GM18505 (cell line): ENCODE data around the gene SSPN.

ENCODE experiments used
- ATAC-seq: cut with Tn5 transposase; IDR thresholded peaks from one replicate; pipeline ENCODE4 v1.9.1; 2021; ENCODE audit not compliant: unreplicated experiment
- POLR2A ChIP-seq: IDR thresholded peaks from 4 replicates; pipeline ENCODE4 v1.6.1; 2011; ENCODE audit warnings: borderline replicate concordance; ENCODE audit not compliant: insufficient read depth, insufficient read length; ENCODE audit errors: extremely low read depth

Gene SSPN

DNA sequence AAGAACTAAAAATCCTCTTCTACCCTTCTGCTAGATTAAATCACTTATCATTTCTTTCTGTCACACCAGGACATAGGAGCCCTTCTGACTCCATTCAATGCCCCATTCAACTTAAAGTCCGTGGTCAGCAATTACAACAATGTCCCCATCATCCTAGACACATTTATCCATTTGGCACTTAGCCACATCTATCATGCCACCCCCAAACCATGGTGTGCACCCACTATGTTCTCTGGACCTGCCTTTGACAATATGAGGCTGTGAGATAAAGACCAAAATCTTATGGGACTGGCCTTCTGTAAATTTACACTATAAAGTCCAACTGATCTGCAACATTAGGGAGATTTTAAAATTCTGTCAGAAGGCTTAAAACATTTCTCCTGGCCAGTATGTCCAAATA lies 104.4 kb downstream of the SSPN start:
- no peak for TF ChIP-seq POLR2A
- ATAC-seq = no peak
